SJSA1 (cell line): ENCODE results near the gene CCDC160. TPM values are rescaled to one million over a fixed set of nuclear protein-coding genes. Genes with fewer than 3 reads are reported as not detected.
"Not testable (repeated sequence)": the region's sequence is repeated elsewhere in the genome, so short reads cannot be mapped to it uniquely, and the experiment has no call there.

Experiments used
- DNase-seq, 2 experiments: peaks; one replicate each; pipeline ENCODE4 v3.0.0-alpha.2; 2015 to 2020; ENCODE audit warnings: low spot score in 2 of 2, low read depth in 1 of 2
- H3K27ac ChIP-seq: fragments of 250-450 bp; sonication (Bioruptor Pico); 2 replicates; pipeline ENCODE4 v1.5.1; 2020; ENCODE audit warnings: mild to moderate bottlenecking, moderate library complexity
- H3K27me3 ChIP-seq: fragments of 250-450 bp; sonication (Bioruptor Pico); replicated peaks from 2 replicates; pipeline ENCODE4 v1.5.1; 2020; ENCODE audit warnings: mild to moderate bottlenecking, moderate library complexity
- H3K36me3 ChIP-seq: fragments of 250-450 bp; sonication (Bioruptor Pico); 2 replicates; pipeline ENCODE4 v1.5.1; 2020; ENCODE audit warnings: mild to moderate bottlenecking
- H3K4me1 ChIP-seq: fragments of 250-450 bp; sonication (Bioruptor Pico); replicated peaks from 2 replicates; pipeline ENCODE4 v1.6.1; 2021; ENCODE audit warnings: mild to moderate bottlenecking
- H3K4me3 ChIP-seq: fragments of 250-450 bp; sonication (Bioruptor Pico); 2 replicates; pipeline ENCODE4 v1.5.1; 2020; ENCODE audit warnings: mild to moderate bottlenecking
- H3K9me3 ChIP-seq: fragments of 250-450 bp; sonication (Bioruptor Pico); replicated peaks from 2 replicates; pipeline ENCODE4 v1.5.1; 2020; ENCODE audit warnings: mild to moderate bottlenecking
- total RNA-seq: library from RNA; depleted of rRNA; stranded (reverse); fragments of >200 nt; shearing (Covaris generic); gene quantifications from 2 replicates; pipeline ENCODE4 v1.2.3, GENCODE V29; 2014; rRNA removed

CCDC160 gene
- total RNA-seq, 1 experiment from 2014 or later: not detected

DNA sequence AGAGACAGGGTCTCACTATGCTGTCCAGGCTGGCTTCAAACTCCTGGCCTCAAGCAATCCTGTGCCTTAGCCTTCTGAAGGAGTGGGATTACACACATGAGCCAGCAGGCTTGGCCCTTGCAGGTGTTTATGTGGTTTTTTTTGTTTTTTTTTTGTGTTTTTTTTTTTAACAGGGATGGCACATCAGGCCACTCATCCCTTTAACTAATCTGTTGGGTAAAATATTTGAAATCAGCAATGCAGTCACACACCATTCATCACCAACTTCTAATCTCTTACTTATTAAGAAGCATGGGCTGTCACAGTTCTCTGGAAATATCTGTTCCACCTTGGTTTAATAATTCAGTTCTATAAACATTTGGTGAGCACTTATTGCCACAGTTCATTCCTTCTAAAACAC is 12.3 kb downstream of the CCDC160 start:
- no peaks in the 10 kb centered on the region for H3K9me3 ChIP-seq
- H3K36me3 ChIP-seq: no peaks in the 10 kb centered on the region
- DNase-seq: no peak
- no peak overlapping the region for H3K4me3 ChIP-seq
- no peak overlapping the region for H3K27ac ChIP-seq
- H3K27me3 ChIP-seq: no peaks in the 10 kb centered on the region
- H3K4me1 ChIP-seq: no peaks in the 10 kb centered on the region

DNA sequence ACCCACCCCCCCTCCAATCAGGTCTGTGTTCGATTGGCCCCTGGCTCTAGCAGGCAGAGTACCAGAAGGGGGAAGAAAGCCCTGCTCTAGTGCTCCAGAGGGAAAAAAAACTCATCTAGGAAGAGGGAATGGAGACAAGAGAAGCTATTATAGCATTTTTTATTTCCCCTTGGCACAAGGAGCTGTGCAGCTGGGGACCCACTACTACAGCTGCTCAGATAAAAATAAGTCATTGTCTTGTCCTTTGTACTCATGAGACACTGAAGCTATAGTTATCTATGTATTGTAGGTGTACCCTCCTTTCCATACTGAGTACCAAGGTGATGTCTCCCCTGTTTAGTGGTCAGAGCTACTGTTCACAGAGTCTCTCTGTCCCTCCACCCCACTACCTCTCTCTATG is 14.3 kb downstream of the CCDC160 start:
- H3K9me3 ChIP-seq: no peaks in the 10 kb centered on the region
- no peak overlapping the region for H3K27ac ChIP-seq
- no peaks in the 10 kb centered on the region for H3K27me3 ChIP-seq
- no peaks in the 10 kb centered on the region for H3K36me3 ChIP-seq
- no peak for DNase-seq
- H3K4me3 ChIP-seq: no peak overlapping the region
- no peaks in the 10 kb centered on the region for H3K4me1 ChIP-seq

DNA sequence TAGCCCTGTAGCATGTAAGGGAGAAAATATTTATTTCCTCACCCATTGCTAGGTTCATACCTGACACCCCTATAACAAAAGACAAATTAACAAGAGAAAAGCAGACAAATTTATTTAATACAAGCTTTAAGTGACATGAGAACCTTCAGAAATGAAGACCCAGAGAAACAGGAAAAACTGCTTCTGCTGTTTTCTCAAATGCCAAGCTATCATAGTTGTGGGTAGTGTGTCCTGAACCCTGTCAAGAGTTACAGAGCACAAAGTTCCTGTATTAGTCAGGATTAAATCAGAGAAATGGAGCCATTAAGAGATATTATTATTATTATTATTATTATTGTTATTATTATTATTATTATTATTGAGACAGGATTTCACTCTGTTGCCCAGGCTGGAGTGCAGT is 17.5 kb downstream of the CCDC160 start:
- Histone ChIP-seq H3K4me3 (no peak overlapping the region), H3K27me3 (no peaks in the 10 kb centered on the region), H3K27ac (no peak overlapping the region), H3K9me3 (no peaks in the 10 kb centered on the region), H3K4me1 (no peaks in the 10 kb centered on the region), H3K36me3 (no peaks in the 10 kb centered on the region)
- no peak for DNase-seq

DNA sequence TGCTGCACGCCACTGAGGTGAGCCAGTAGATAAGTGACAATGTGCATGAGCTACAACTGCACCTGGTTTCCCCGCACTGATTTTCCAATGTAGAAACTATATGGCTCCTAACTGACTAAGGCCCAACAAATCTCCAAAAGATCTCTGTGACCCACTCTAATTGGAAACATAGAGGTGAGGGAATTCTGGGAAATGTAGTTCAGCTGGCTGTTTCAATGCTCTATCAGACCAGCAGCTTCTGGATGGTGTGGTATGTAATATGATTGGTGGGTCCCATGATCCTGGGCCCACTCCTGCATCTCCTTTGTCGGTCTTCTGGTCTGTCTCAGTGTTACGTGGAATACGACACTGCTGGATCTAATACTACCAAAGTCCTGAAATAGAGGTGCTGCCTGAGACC is 18.6 kb downstream of the CCDC160 start:
- no peaks in the 10 kb centered on the region for H3K27me3 ChIP-seq
- no peak overlapping the region for H3K27ac ChIP-seq
- no peaks in the 10 kb centered on the region for H3K4me1 ChIP-seq
- H3K4me3 ChIP-seq: no peak overlapping the region
- no peak for DNase-seq
- H3K36me3 ChIP-seq: no peaks in the 10 kb centered on the region
- H3K9me3 ChIP-seq: no peaks in the 10 kb centered on the region

DNA sequence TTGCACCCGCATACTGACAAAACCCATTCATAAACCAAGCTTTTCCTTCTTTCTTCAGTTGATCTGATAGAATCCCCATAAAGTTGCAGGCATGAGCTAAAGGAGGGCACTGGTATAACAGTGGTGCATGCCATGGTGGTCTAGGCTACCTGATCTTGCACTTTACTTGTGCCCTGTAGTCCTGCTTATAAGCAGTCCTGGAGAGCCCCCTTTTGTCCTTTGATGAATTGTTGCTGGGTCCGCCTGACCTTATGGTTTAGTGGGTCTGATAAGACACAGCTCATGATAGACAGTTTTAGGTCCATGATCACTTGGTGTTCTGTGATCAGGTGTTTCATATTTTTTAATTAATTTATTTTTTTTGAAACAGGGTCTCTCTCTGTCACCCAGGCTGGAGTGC is 19.7 kb downstream of the CCDC160 start:
- Histone ChIP-seq H3K4me1 (no peaks in the 10 kb centered on the region), H3K4me3 (no peak overlapping the region), H3K9me3 (no peaks in the 10 kb centered on the region), H3K27ac (no peak overlapping the region), H3K27me3 (no peaks in the 10 kb centered on the region), H3K36me3 (no peaks in the 10 kb centered on the region)
- DNase-seq: no peak

DNA sequence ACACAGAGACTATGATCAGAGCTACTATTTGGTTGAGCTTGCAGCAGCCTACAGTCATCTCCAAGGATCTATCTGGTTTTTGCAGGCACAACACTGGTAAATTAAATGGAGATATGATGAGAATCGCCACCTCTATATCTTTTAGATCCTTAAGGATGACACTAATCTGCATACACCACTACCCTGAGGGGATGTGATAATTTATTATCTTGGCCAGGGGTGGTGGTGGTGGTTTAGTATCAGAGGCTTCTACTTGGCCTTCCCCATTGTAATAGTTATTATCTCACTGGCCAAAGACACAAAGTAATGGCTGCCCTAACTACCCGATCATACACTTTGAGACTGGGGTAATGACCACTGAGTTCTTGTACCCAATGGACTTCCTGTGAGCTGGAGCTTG is 21.2 kb downstream of the CCDC160 start:
- H3K4me3 ChIP-seq: no peak overlapping the region
- DNase-seq: no peak
- no peaks in the 10 kb centered on the region for H3K4me1 ChIP-seq
- H3K27me3 ChIP-seq: no peaks in the 10 kb centered on the region
- no peaks in the 10 kb centered on the region for H3K9me3 ChIP-seq
- no peaks in the 10 kb centered on the region for H3K36me3 ChIP-seq
- no peak overlapping the region for H3K27ac ChIP-seq

DNA sequence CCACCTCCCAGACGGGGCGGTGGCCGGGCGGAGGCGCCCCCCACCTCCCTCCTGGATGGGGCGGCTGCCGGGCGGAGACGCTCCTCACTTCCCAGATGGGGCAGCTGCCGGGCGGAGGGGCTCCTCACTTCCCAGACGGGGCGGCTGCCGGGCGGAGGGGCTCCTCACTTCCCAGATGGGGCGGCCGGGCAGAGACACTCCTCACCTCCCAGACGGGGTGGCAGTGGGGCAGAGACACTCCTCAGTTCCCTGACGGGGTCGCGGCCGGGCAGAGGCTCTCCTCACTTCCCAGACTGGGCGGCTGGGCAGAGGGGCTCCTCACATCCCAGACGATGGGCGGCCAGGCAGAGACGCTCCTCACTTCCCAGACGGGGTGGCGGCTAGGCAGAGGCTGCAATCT is 49.0 kb downstream of the CCDC160 start:
- H3K36me3 ChIP-seq, H3K4me3 ChIP-seq, H3K27ac ChIP-seq, DNase-seq, H3K4me1 ChIP-seq, H3K27me3 ChIP-seq, H3K9me3 ChIP-seq: not testable (repeated sequence)

DNA sequence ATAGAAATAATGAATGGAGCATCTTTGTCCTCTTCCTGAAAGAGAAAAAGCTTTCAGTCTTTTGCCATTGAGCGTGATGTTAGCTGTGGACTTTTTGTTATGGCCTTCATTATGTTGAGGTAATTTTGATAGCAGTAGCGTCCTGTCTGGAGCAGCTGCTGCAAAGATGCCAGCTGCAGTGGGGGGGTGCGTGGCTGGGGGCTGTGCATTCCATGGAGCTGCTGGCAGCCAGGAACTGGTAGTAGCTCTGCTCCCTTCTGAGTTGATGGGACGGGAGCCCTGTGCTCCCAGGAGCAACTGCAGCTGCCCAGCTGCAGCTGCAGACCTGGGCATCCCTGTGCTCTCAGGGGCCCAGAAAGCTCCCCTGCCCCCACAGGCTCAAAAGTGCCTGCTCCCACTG is 50.4 kb downstream of the CCDC160 start:
- H3K36me3 ChIP-seq: no peaks in the 10 kb centered on the region
- H3K4me3 ChIP-seq: no peak overlapping the region
- no peaks in the 10 kb centered on the region for H3K9me3 ChIP-seq
- H3K27me3 ChIP-seq: no peaks in the 10 kb centered on the region
- no peak overlapping the region for H3K27ac ChIP-seq
- H3K4me1 ChIP-seq: no peaks in the 10 kb centered on the region
- no peak for DNase-seq

DNA sequence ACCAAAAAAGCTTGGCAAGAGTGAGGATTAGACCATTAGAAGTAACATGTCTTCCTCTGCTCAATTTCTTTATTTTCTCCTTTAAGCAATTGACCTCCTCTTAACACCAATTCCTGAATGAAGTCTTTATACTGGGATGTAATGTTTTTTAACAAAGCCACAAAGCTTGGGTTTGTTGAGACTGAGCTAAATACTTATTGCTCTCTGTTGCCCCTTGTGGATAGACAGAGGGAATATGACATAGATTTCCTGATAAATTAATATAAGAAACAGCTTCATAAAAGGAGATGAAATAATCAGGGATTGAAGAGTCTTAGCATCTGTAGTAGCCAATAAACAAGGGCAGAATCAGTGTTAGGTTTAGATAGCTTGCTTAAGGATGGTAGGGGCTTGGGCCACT is 57.6 kb downstream of the CCDC160 start:
- Histone ChIP-seq H3K4me1 (no peaks in the 10 kb centered on the region), H3K9me3 (no peaks in the 10 kb centered on the region), H3K27me3 (no peaks in the 10 kb centered on the region), H3K4me3 (no peak overlapping the region), H3K36me3 (no peaks in the 10 kb centered on the region), H3K27ac (no peak overlapping the region)
- DNase-seq: no peak

Other genes with a start within 250 kb of the CCDC160 start
- 16.6 and 20.9 TPM in 2 replicates for gene PHF6, start 136.1 kb downstream of the CCDC160 start, total RNA-seq
- gene HPRT1, start 223.0 kb downstream of the CCDC160 start, total RNA-seq: 19.2 and 21.4 TPM in 2 replicates